ENCODE results near the gene UBE2D2. TPM values are rescaled to one million over a fixed set of nuclear protein-coding genes. Genes with fewer than 3 reads are reported as not detected.
A peak's percentile ranks its signal among the peaks of the same experiment; 100 is the strongest.
"Not testable (repeated sequence)": the region's sequence is repeated elsewhere in the genome, so short reads cannot be mapped to it uniquely, and the experiment has no call there.

The UBE2D2 gene
- polyA plus RNA-seq, 12 donors, result 86.7 to 157 (median 138) TPM; not detected in 1

GRCh38 chr5:139531772-139532169 is 29.4 kb upstream of the UBE2D2 start:
- no peak for DNase-seq

- DNase-seq, result peak; percentile 33
Measured at GRCh38 chr5:139543423-139543991, 17.6 kb upstream of the UBE2D2 start.

- not testable (repeated sequence) for DNase-seq
Measured at GRCh38 chr5:139546593-139546992, 14.5 kb upstream of the UBE2D2 start.

- no peak for DNase-seq
Measured at GRCh38 chr5:139549162-139549894, 11.8 kb upstream of the UBE2D2 start.

GRCh38 chr5:139550051-139550872 is 10.9 kb upstream of the UBE2D2 start:
- not testable (repeated sequence) for DNase-seq

- DNase-seq, result no peak
Measured at GRCh38 chr5:139551191-139551889, 9.8 kb upstream of the UBE2D2 start.

GRCh38 chr5:139552893-139553575 is 8.1 kb upstream of the UBE2D2 start:
- no peak for DNase-seq

- no peak for DNase-seq
Measured at GRCh38 chr5:139554264-139554663, 6.9 kb upstream of the UBE2D2 start.

GRCh38 chr5:139557811-139558210 is 3.3 kb upstream of the UBE2D2 start:
- no peak for DNase-seq

- peak; percentile 53 for DNase-seq
Measured at GRCh38 chr5:139561655-139562451, 714 bp downstream of the UBE2D2 start.

- no peak for DNase-seq
Measured at GRCh38 chr5:139562847-139563246, 1.7 kb downstream of the UBE2D2 start.

- no peak for DNase-seq
Measured at GRCh38 chr5:139565411-139566305, 4.5 kb downstream of the UBE2D2 start.

GRCh38 chr5:139566611-139567010 is 5.5 kb downstream of the UBE2D2 start:
- DNase-seq, result no peak

- DNase-seq, result no peak
Measured at GRCh38 chr5:139569270-139569955, 8.3 kb downstream of the UBE2D2 start.

- DNase-seq, result no peak
Measured at GRCh38 chr5:139571543-139571942, 10.4 kb downstream of the UBE2D2 start.

- no peak for DNase-seq
Measured at GRCh38 chr5:139571966-139572365, 10.8 kb downstream of the UBE2D2 start.

- DNase-seq, result no peak
Measured at GRCh38 chr5:139574641-139575312, 13.6 kb downstream of the UBE2D2 start.

GRCh38 chr5:139575313-139575646 is 14.1 kb downstream of the UBE2D2 start:
- no peak for DNase-seq

Measured in muscle of arm (tissue), 12 donors.